RWPE2 (cell line): ENCODE results near the gene LUZP1.

Source experiments
- ATAC-seq: fragments of 200-7000 bp; cut with Tn5 transposase; 3 replicates; pipeline ENCODE4 v1.9.1; 2021; ENCODE audit warnings: low read depth
- DNase-seq: peaks from one replicate; pipeline ENCODE4 v3.0.0-alpha.2; 2020; ENCODE audit warnings: low spot score
- H3K27ac ChIP-seq: fragments of 450-650 bp; 2 replicates; pipeline ENCODE4 v1.5.1; 2017; ENCODE audit warnings: mild to moderate bottlenecking; ENCODE audit not compliant: poor library complexity, severe bottlenecking
- H3K27me3 ChIP-seq: fragments of 250-450 bp; sonication (Bioruptor Pico); 2 replicates; pipeline ENCODE4 v1.5.1; 2021; ENCODE audit warnings: mild to moderate bottlenecking, moderate library complexity; ENCODE audit not compliant: insufficient read depth, poor library complexity, severe bottlenecking
- H3K36me3 ChIP-seq: fragments of 250-450 bp; sonication (Bioruptor Pico); 2 replicates; pipeline ENCODE4 v1.5.1; 2020; ENCODE audit warnings: low read depth, mild to moderate bottlenecking, moderate library complexity
- H3K4me1 ChIP-seq: fragments of 250-450 bp; sonication (Bioruptor Pico); 2 replicates; pipeline ENCODE4 v1.5.1; 2021; ENCODE audit warnings: mild to moderate bottlenecking, moderate library complexity; ENCODE audit not compliant: insufficient read depth, poor library complexity, severe bottlenecking
- H3K4me3 ChIP-seq: fragments of 250-450 bp; sonication (Bioruptor Pico); 2 replicates; pipeline ENCODE4 v1.5.1; 2021; ENCODE audit warnings: mild to moderate bottlenecking, moderate library complexity; ENCODE audit not compliant: severe bottlenecking
- H3K9me3 ChIP-seq: fragments of 250-450 bp; sonication (Bioruptor Pico); 2 replicates; pipeline ENCODE4 v1.5.1; 2021; ENCODE audit warnings: mild to moderate bottlenecking, moderate library complexity; ENCODE audit not compliant: severe bottlenecking
- TF ChIP-seq, protein P1 (sequence below): fragments of 450-650 bp; IDR thresholded peaks from one replicate; pipeline ENCODE4 v1.5.1; 2017; ENCODE audit warnings: mild to moderate bottlenecking, moderate library complexity; ENCODE audit not compliant: poor library complexity, severe bottlenecking

Gene LUZP1

DNA sequence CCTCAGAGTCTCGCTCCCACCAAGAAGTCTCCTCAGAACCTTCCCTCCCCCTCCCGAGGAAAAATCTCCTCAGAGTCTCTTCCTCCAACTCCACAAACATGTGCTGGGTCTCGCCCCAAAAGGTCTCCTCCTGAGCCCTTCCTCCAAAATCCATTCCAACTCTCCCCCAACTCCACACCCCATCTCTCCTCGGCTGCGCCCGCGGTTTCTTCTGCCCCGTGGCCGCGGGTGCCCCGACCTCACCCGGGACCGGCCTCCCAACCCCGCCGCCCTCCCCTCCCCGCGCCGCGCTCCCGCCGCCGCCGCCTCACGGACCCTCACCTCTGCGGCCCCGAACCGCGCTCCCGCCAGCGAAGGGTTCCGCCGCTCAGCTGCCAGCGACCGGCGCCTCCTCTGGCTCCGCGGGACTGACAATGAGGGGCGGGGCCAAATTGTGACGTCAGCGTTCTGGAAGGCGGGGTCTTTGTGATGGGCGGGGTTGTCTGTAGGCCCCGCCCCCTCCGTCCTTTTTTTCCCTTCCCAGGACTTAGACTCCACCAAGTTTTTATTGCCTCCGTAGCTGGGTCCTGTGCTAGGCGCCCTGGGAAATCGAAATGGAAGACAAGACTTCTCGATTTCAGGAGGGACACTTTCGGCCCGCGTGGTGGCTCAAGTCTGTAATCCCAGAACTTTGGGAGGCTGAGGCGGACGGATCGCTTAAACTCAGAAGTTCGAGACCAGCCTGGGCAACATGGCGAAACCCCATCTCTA is at the start of gene LUZP1:
TSS of gene LUZP1 (minus strand) at position 412 of the 750 bp plus-strand sequence.
- TF ChIP-seq, protein P1, sequence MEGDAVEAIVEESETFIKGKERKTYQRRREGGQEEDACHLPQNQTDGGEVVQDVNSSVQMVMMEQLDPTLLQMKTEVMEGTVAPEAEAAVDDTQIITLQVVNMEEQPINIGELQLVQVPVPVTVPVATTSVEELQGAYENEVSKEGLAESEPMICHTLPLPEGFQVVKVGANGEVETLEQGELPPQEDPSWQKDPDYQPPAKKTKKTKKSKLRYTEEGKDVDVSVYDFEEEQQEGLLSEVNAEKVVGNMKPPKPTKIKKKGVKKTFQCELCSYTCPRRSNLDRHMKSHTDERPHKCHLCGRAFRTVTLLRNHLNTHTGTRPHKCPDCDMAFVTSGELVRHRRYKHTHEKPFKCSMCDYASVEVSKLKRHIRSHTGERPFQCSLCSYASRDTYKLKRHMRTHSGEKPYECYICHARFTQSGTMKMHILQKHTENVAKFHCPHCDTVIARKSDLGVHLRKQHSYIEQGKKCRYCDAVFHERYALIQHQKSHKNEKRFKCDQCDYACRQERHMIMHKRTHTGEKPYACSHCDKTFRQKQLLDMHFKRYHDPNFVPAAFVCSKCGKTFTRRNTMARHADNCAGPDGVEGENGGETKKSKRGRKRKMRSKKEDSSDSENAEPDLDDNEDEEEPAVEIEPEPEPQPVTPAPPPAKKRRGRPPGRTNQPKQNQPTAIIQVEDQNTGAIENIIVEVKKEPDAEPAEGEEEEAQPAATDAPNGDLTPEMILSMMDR: no peak
- peak; percentile 86 for DNase-seq
- Histone ChIP-seq H3K27me3 (no peaks in the 10 kb centered on the region), H3K27ac (peak within 1 kb of the TSS; percentile 87), H3K9me3 (no peaks in the 10 kb centered on the region), H3K36me3 (no peaks in the 10 kb centered on the region), H3K4me1 (peaks cover 40% of the 10 kb centered on the region), H3K4me3 (peak within 1 kb of the TSS; percentile 85)
- peak; percentile 52 for ATAC-seq

DNA sequence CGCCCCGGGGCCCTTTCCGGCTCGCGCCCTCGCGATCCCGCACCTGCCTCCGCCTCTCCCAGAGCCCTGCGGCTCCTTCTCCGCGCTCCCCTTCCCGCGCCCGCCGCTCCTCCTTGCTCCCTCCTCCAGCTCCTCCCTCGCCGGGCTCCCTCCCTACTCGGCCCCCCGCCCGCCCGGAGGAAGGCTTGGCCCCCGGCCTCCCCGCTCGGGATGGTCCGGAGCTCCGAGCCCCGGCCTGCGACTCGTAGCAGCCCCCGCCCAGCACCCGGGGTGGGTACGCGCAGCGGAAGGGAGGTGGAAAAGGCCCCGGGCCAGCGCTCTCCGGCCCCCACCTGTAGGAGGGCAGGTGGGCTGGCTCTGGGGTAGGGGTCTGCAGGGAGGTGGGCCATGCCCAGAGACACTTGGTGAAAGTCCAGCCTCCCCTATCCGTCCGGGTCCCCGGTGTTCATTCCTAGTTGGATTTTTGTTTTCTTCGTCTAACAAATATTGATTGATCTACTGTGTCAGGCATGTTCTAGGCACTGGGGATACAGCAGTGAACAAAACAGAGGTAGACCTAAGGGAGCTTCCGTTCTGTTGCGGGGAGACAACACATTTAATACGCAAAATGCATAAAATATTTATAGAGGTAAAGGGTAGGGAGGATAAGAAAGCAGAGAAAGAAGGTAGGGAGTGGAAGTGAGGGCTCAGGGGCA is 48.9 kb upstream of the LUZP1 start, which contains the start of gene HTR1D:
TSS of gene HTR1D (minus strand) at position 82 of the 695 bp plus-strand sequence. CDS start 23,283 bp downstream, outside the sequence.
- no peaks in the 10 kb centered on the region for H3K27me3 ChIP-seq
- no peaks in the 10 kb centered on the region for H3K9me3 ChIP-seq
- DNase-seq (no peak), ATAC-seq (peak; percentile 58)
- H3K4me3 ChIP-seq: peak within 1 kb of the TSS; percentile 61
- TF ChIP-seq, protein P1: no peak
- H3K27ac ChIP-seq: no peak within 1 kb of the TSS
- no peaks in the 10 kb centered on the region for H3K4me1 ChIP-seq
- no peaks in the 10 kb centered on the region for H3K36me3 ChIP-seq

DNA sequence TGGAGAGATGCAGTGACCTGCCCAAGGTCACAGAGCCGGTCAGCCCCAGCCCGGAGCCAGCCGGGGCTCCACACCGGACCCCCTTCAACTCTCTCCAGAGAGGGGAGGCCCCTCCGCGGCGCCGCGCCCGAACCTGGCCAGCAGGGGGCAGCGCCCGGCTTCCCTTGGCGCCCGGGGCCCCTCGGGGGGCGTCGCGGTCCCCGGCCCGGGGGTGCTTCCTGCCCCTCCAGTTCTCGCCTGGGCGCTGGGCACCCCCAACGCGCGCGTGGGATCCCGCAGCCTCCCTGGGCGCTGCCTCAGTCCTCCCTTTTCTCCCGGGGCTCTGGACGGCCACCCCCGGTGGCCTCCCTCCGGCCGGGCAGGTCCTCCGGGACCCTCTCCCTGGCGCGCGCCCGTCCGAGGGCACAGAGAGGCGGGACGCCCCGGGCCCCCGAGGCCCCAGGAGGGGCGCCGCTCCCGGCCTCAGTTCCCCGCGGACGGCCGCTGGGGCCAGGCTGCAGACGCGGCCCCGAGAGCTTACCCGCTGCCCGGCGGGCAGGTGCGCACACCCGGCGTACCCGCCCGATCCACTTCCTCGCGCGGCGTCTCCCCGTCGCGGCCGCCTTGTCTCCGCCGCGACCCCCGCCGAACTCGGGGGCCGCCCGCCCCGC is 48.2 kb upstream of the LUZP1 start:
- DNase-seq (no peak), ATAC-seq (peak; percentile 45)
- Histone ChIP-seq H3K4me1 (no peaks in the 10 kb centered on the region), H3K4me3 (peak overlapping the region; percentile 61), H3K27me3 (no peaks in the 10 kb centered on the region), H3K27ac (no peak overlapping the region), H3K9me3 (no peaks in the 10 kb centered on the region), H3K36me3 (no peaks in the 10 kb centered on the region)
- TF ChIP-seq, protein P1: peak; percentile 91

DNA sequence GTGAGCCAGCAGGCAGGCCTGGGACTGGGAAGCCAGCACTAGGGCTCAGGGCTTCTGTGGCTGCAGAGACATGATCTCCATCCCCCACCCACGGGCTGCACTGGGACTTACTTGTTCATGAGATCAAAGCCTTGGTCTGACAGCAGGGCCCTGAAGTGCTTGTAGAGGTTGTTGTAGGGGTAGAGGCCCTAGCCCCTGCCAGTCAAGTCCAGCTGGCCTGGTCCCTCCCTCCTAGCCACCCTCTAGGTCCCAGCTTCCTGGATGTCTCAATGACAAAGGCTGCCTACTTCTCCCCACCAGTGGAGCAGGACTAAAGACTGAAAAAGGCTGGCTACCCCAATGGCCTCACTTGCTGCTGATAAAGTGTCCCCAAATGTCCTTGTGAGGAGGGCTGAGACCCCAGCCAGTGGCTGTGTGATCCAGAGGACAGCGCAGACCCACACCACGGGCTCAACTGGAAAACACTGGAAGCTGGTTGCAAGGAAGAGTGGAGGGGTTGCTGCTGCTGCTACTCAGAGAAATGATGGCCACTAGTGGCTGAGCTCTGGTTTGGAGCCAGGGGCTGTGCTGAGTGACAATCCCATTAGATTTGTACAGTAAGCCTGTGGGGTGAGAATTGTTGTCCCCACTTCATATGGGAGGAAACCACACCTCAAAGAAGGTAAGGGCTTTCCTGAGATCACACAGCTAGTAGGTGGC is 47.2 kb upstream of the LUZP1 start:
- H3K4me3 ChIP-seq: no peak overlapping the region

More for the DNA sequence above, 47.2 kb upstream of the LUZP1 start:
- H3K9me3 ChIP-seq: no peaks in the 10 kb centered on the region
- H3K27ac ChIP-seq: no peak overlapping the region
- TF ChIP-seq, protein P1: no peak
- no peak for ATAC-seq
- H3K27me3 ChIP-seq: no peaks in the 10 kb centered on the region
- DNase-seq: no peak
- no peaks in the 10 kb centered on the region for H3K36me3 ChIP-seq
- H3K4me1 ChIP-seq: peaks cover 6% of the 10 kb centered on the region
